ENCODE data around the gene S100A12. TPM values are rescaled to one million over a fixed set of nuclear protein-coding genes. Genes with fewer than 3 reads are reported as not detected.

Gene S100A12
- total and polyA plus RNA-seq, 7 experiments from 2014 or later, result 22.0 to 179 TPM; not detected in 5

GRCh38 chr1:153355445-153356071, 19.9 kb downstream of the S100A12 start:
- POLR2A ChIA-PET, result no interaction called here
- DNase-seq, result peak in 7 of 9 donors; percentile 12 to 47 (median 32)
- ATAC-seq, result peak; percentile 71
- H3K9me3 ChIP-seq (ENCODE audit: control insufficient read depth in 2 of 3, low read length in 3 of 3), result no peaks in the 10 kb centered on the region
- no peak overlapping the region for H3K4me3 ChIP-seq (ENCODE audit: low read length)
- H3K4me1 ChIP-seq (ENCODE audit: control insufficient read depth in 2 of 2, insufficient read depth in 2 of 2, low read length in 2 of 2), result peaks cover 0 to 16% of the 10 kb centered on the region in 2 donors
- Mint-ChIP-seq H3K4me3 (no peak overlapping the region), H3K9me3 (no peaks in the 10 kb centered on the region), H3K27ac (peak overlapping the region in 1 of 9 donors; percentile 66), H3K4me1 (peaks cover 16 to 26% (median 24%) of the 10 kb centered on the region in 7 donors), H3K36me3 (no peaks in the 10 kb centered on the region), H3K27me3 (peaks cover 0 to 10% (median 4%) of the 10 kb centered on the region in 5 donors)
- H3K36me3 ChIP-seq (ENCODE audit: control insufficient read depth in 2 of 3, insufficient read depth in 3 of 3, low read length in 3 of 3), result no peaks in the 10 kb centered on the region
- no peak overlapping the region for H3K27ac ChIP-seq (ENCODE audit: low read depth, low read length)
- intact Hi-C loops (cut with micrococcal nuclease), result loop anchor here in 1 of 2 donors (10.0 kb wide), 1 partner anchor 279 kb away; the partner anchor contains the start of gene CHTOP
- no peaks in the 10 kb centered on the region for H3K27me3 ChIP-seq (ENCODE audit: control insufficient read depth in 2 of 2, insufficient read depth in 2 of 2, low read length in 2 of 2)
- CTCF ChIA-PET, result interaction anchor here (0.6 to 6.2 kb wide), 2 partner anchors 138 to 242 kb away, joined by 7 to 51 read pairs; no protein-coding TSS in a partner anchor

- Histone ChIP-seq H3K27me3 (ENCODE audit: control insufficient read depth in 2 of 2, insufficient read depth in 2 of 2, low read length in 2 of 2) (no peaks in the 10 kb centered on the region), H3K4me1 (ENCODE audit: control insufficient read depth in 2 of 2, insufficient read depth in 2 of 2, low read length in 2 of 2) (peaks cover 0 to 16% of the 10 kb centered on the region in 2 donors), H3K9me3 (ENCODE audit: control insufficient read depth in 2 of 3, low read length in 3 of 3) (no peaks in the 10 kb centered on the region), H3K27ac (ENCODE audit: low read depth, low read length) (no peak overlapping the region), H3K36me3 (ENCODE audit: control insufficient read depth in 2 of 3, insufficient read depth in 3 of 3, low read length in 3 of 3) (no peaks in the 10 kb centered on the region), H3K4me3 (ENCODE audit: low read length) (no peak overlapping the region)
- intact Hi-C loops (cut with micrococcal nuclease), result loop anchor here in 1 of 2 donors (10.0 kb wide), 1 partner anchor 280 kb away; the partner anchor contains the start of gene CHTOP
- DNase-seq (no peak), ATAC-seq (no peak)
- H3K27ac Mint-ChIP-seq, result peak overlapping the region in 1 of 9 donors; percentile 65
- H3K36me3 Mint-ChIP-seq, result no peaks in the 10 kb centered on the region
- H3K4me1 Mint-ChIP-seq, result peaks cover 16 to 26% (median 24%) of the 10 kb centered on the region in 7 donors
- CTCF ChIA-PET, result interaction anchor here (0.6 to 6.2 kb wide), 2 partner anchors 139 to 243 kb away, joined by 7 to 51 read pairs; no protein-coding TSS in a partner anchor
- H3K9me3 Mint-ChIP-seq, result no peaks in the 10 kb centered on the region
- POLR2A ChIA-PET, result no interaction called here
- no peak overlapping the region for H3K4me3 Mint-ChIP-seq
- H3K27me3 Mint-ChIP-seq, result peaks cover 0 to 16% (median 6%) of the 10 kb centered on the region in 5 donors
These were observed 20.8 kb downstream of the S100A12 start for GRCh38 chr1:153354515-153355193.

- H3K36me3 Mint-ChIP-seq, result no peaks in the 10 kb centered on the region
- no peaks in the 10 kb centered on the region for H3K9me3 Mint-ChIP-seq
- H3K27ac ChIP-seq (ENCODE audit: low read depth, low read length), result no peak overlapping the region
- CTCF ChIA-PET, result interaction anchor here (0.5 to 6.2 kb wide), 2 partner anchors 11 to 140 kb away, joined by 4 to 51 read pairs; no protein-coding TSS in a partner anchor
- H3K4me3 ChIP-seq (ENCODE audit: low read length), result no peak overlapping the region
- H3K27ac Mint-ChIP-seq, result no peak overlapping the region
- H3K4me1 Mint-ChIP-seq, result peaks cover 13 to 24% (median 24%) of the 10 kb centered on the region in 7 donors
- H3K9me3 ChIP-seq (ENCODE audit: control insufficient read depth in 2 of 3, low read length in 3 of 3), result no peaks in the 10 kb centered on the region
- no peak for ATAC-seq
- H3K4me3 Mint-ChIP-seq, result no peak overlapping the region
- peaks cover 0 to 14% of the 10 kb centered on the region in 2 donors for H3K4me1 ChIP-seq (ENCODE audit: control insufficient read depth in 2 of 2, insufficient read depth in 2 of 2, low read length in 2 of 2)
- H3K27me3 Mint-ChIP-seq, result peaks cover 6 to 21% (median 10%) of the 10 kb centered on the region in 5 donors
- intact Hi-C loops (cut with micrococcal nuclease), result loop anchor here (2.0 to 10.0 kb wide), 3 partner anchors 51 to 395 kb away; partner anchors contain the start of gene CHTOP (in 1 of the 2)
- POLR2A ChIA-PET, result no interaction called here
- no peaks in the 10 kb centered on the region for H3K36me3 ChIP-seq (ENCODE audit: control insufficient read depth in 2 of 3, insufficient read depth in 3 of 3, low read length in 3 of 3)
- no peaks in the 10 kb centered on the region for H3K27me3 ChIP-seq (ENCODE audit: control insufficient read depth in 2 of 2, insufficient read depth in 2 of 2, low read length in 2 of 2)
- DNase-seq, result no peak
These were observed 22.0 kb downstream of the S100A12 start for GRCh38 chr1:153353226-153353947.

GRCh38 chr1:153352523-153352922, 22.9 kb downstream of the S100A12 start:
- peaks cover 6 to 24% (median 11%) of the 10 kb centered on the region in 5 donors for H3K27me3 Mint-ChIP-seq
- POLR2A ChIA-PET, result no interaction called here
- Histone ChIP-seq H3K36me3 (ENCODE audit: control insufficient read depth in 2 of 3, insufficient read depth in 3 of 3, low read length in 3 of 3) (no peaks in the 10 kb centered on the region), H3K4me1 (ENCODE audit: control insufficient read depth in 2 of 2, insufficient read depth in 2 of 2, low read length in 2 of 2) (peaks cover 0 to 6% of the 10 kb centered on the region in 2 donors), H3K27me3 (ENCODE audit: control insufficient read depth in 2 of 2, insufficient read depth in 2 of 2, low read length in 2 of 2) (no peaks in the 10 kb centered on the region), H3K27ac (ENCODE audit: low read depth, low read length) (no peak overlapping the region), H3K4me3 (ENCODE audit: low read length) (no peak overlapping the region), H3K9me3 (ENCODE audit: control insufficient read depth in 2 of 3, low read length in 3 of 3) (no peaks in the 10 kb centered on the region)
- ATAC-seq, result peak; percentile 77
- intact Hi-C loops (cut with micrococcal nuclease), result loop anchor here (1.0 to 10.0 kb wide), 5 partner anchors 52 to 396 kb away; partner anchors contain the start of gene CHTOP (in 1 of the 2)
- DNase-seq, result peak; percentile 30 to 69 (median 52)
- H3K27ac Mint-ChIP-seq, result no peak overlapping the region
- no peaks in the 10 kb centered on the region for H3K9me3 Mint-ChIP-seq
- no peak overlapping the region for H3K4me3 Mint-ChIP-seq
- peaks cover 5 to 16% (median 15%) of the 10 kb centered on the region in 7 donors for H3K4me1 Mint-ChIP-seq
- H3K36me3 Mint-ChIP-seq, result no peaks in the 10 kb centered on the region
- CTCF ChIA-PET, result interaction anchor here (0.6 to 6.2 kb wide), 5 partner anchors 48 to 180 kb away, joined by 3 to 51 read pairs (median 3); no protein-coding TSS in a partner anchor

- H3K4me1 Mint-ChIP-seq, result peaks cover 9 to 15% (median 14%) of the 10 kb centered on the region in 7 donors
- H3K9me3 Mint-ChIP-seq, result no peaks in the 10 kb centered on the region
- Histone ChIP-seq H3K36me3 (ENCODE audit: control insufficient read depth in 2 of 3, insufficient read depth in 3 of 3, low read length in 3 of 3) (no peaks in the 10 kb centered on the region), H3K4me3 (ENCODE audit: low read length) (no peak overlapping the region), H3K9me3 (ENCODE audit: control insufficient read depth in 2 of 3, low read length in 3 of 3) (no peaks in the 10 kb centered on the region), H3K27ac (ENCODE audit: low read depth, low read length) (no peak overlapping the region), H3K4me1 (ENCODE audit: control insufficient read depth in 2 of 2, insufficient read depth in 2 of 2, low read length in 2 of 2) (peaks cover 10% of the 10 kb centered on the region in 2 donors), H3K27me3 (ENCODE audit: control insufficient read depth in 2 of 2, insufficient read depth in 2 of 2, low read length in 2 of 2) (peaks cover 0 to 5% of the 10 kb centered on the region in 2 donors)
- ATAC-seq (no peak), DNase-seq (no peak)
- intact Hi-C loops (cut with micrococcal nuclease), result loop anchor here in 1 of 2 donors (10.0 kb wide), 1 partner anchor 284 kb away; the partner anchor contains the start of gene CHTOP
- CTCF ChIA-PET, result interaction anchor here (1.4 kb wide), 1 partner anchor 145 kb away, joined by 4 read pairs; no protein-coding TSS in a partner anchor
- no peaks in the 10 kb centered on the region for H3K36me3 Mint-ChIP-seq
- peaks cover 6 to 35% (median 24%) of the 10 kb centered on the region in 5 donors for H3K27me3 Mint-ChIP-seq
- POLR2A ChIA-PET, result no interaction called here
- H3K27ac Mint-ChIP-seq, result no peak overlapping the region
- no peak overlapping the region for H3K4me3 Mint-ChIP-seq
These were observed 25.0 kb downstream of the S100A12 start for GRCh38 chr1:153350321-153350957.
